SK-N-MC (cell line): ENCODE measurements around the gene ZC3H13.

Source experiments
- EZH2 ChIP-seq: fragments of 200-600 bp; sonication (generic); IDR thresholded peaks from one replicate; pipeline ENCODE4 v1.6.1; 2017; ENCODE audit warnings: antibody characterized with exemption
- POLR2AphosphoS5 ChIP-seq: IDR thresholded peaks from 2 replicates; pipeline ENCODE4 v1.6.1; 2012; ENCODE audit warnings: mild to moderate bottlenecking, low read depth, low read length, borderline replicate concordance

DNA sequence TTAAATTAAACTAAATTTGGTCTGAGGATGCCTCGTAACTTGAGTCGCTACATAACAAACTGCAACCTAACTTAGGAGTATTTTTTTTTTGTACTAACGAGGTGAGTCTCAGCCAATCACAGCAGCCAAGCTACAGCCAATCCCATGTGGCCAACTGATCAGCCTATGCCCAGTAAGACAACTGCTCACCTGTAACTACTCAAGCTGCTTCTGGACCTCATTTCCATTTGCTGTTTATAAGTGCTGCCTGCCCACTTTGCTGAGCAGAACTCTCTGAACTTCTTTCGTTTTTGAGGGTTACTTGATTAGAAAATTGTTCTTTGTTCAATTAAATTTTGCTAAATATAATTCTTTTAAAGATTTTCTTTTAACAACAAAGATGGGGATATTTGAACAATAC lies 48.5 kb upstream of the ZC3H13 start:
- TF ChIP-seq EZH2 = no peak
- no peak for TF ChIP-seq POLR2AphosphoS5
